GM12872 (cell line): ENCODE results near the gene ANKRD33.

Experiments used
- CTCF ChIP-seq: IDR thresholded peaks from 3 replicates; pipeline ENCODE4 v1.5.1; 2011; ENCODE audit warnings: low read depth, mild to moderate bottlenecking, low read length, moderate library complexity; ENCODE audit not compliant: insufficient read depth

ANKRD33 gene

GRCh38 chr12:51908876-51909592, 21.1 kb downstream of the ANKRD33 start:
- TF ChIP-seq CTCF = no peak

GRCh38 chr12:51910168-51910567, 22.3 kb downstream of the ANKRD33 start:
- TF ChIP-seq CTCF = no peak

- no peak for TF ChIP-seq CTCF
Measured at GRCh38 chr12:51910691-51911090, 22.8 kb downstream of the ANKRD33 start.

- TF ChIP-seq CTCF = no peak
Measured at GRCh38 chr12:51911307-51911706, 23.4 kb downstream of the ANKRD33 start.

GRCh38 chr12:51911788-51912711, 24.1 kb downstream of the ANKRD33 start:
- TF ChIP-seq CTCF = no peak

- peak; percentile 18; the same call in 1 of the 3 replicates for TF ChIP-seq CTCF
Measured at GRCh38 chr12:51913071-51914033, 25.4 kb downstream of the ANKRD33 start.
